Measurements from ENCODE around the gene DAZL.

DNA sequence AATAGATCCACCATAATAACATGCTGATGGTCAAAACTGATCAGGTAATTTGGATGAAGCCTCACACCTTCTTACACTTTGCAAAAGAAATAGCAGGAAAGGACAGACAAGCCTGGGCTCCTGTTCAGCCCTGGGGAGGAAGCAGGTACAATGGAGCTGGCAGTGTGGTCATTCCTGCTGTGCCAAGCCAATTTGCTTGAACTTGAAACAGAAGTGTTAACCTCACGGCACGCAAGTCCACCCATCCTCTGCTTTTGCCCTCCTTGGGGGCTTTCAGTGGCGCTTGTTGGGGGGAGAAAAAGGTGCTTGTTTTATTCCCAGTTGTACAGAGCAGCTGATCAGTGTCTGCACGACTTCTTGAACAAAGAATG lies 54.9 kb downstream of the DAZL start:
- TF ChIP-seq TARDBP (IDR thresholded peaks at IDR 0.05; ENCODE audit: borderline replicate concordance) (no peak), FOXM1 (IDR thresholded peaks at IDR 0.05; ENCODE audit: low read depth, low read length) (no peak), RAD21 (IDR thresholded peaks at IDR 0.05; ENCODE audit: insufficient read depth, low read depth, low read length) (no peak), POLR2A (IDR thresholded peaks at IDR 0.05; ENCODE audit: low read depth, low read length) (no peak), CEBPB (IDR thresholded peaks at IDR 0.05; ENCODE audit: borderline replicate concordance in 1 of 2, low read depth in 2 of 2, low read length in 2 of 2) (no peak), BMI1 (IDR thresholded peaks at IDR 0.05; ENCODE audit: borderline replicate concordance) (no peak), CBX3 (IDR thresholded peaks at IDR 0.05; ENCODE audit: borderline replicate concordance, low read depth) (no peak), SP1 (IDR thresholded peaks at IDR 0.05; ENCODE audit: low read depth, low read length) (no peak)
- TF ChIP-seq, protein P1, sequence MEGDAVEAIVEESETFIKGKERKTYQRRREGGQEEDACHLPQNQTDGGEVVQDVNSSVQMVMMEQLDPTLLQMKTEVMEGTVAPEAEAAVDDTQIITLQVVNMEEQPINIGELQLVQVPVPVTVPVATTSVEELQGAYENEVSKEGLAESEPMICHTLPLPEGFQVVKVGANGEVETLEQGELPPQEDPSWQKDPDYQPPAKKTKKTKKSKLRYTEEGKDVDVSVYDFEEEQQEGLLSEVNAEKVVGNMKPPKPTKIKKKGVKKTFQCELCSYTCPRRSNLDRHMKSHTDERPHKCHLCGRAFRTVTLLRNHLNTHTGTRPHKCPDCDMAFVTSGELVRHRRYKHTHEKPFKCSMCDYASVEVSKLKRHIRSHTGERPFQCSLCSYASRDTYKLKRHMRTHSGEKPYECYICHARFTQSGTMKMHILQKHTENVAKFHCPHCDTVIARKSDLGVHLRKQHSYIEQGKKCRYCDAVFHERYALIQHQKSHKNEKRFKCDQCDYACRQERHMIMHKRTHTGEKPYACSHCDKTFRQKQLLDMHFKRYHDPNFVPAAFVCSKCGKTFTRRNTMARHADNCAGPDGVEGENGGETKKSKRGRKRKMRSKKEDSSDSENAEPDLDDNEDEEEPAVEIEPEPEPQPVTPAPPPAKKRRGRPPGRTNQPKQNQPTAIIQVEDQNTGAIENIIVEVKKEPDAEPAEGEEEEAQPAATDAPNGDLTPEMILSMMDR (IDR thresholded peaks at IDR 0.05 in 2 of 3, conservative IDR thresholded peaks at IDR 0.05 in 1 of 3; ENCODE audit: control insufficient read depth in 2 of 3, extremely low read depth in 1 of 3, insufficient read depth in 1 of 3, low read depth in 3 of 3, low read length in 3 of 3) = no peak
